Mesenchymal stem cell (in vitro differentiated cells and primary cell): ENCODE measurements around the gene RAET1E.

ENCODE experiments used
- DNase-seq: peaks from one replicate; pipeline ENCODE4 v3.0.0-alpha.2; 2013
- H2AFZ ChIP-seq: one replicate; pipeline ENCODE4 v1.6.1; 2013; ENCODE audit warnings: low read depth, mild to moderate bottlenecking, control low read depth, inconsistent platforms, low read length, moderate library complexity
- H2AK5ac ChIP-seq: 2 replicates; pipeline ENCODE4 v1.6.1; 2013; ENCODE audit warnings: low read length, moderate library complexity, mild to moderate bottlenecking, inconsistent platforms; ENCODE audit not compliant: severe bottlenecking
- H2BK120ac ChIP-seq: one replicate; pipeline ENCODE4 v1.6.1; 2013; ENCODE audit warnings: low read depth, mild to moderate bottlenecking, inconsistent platforms, low read length, moderate library complexity
- H2BK12ac ChIP-seq, 2 experiments: one replicate each; pipeline ENCODE4 v1.6.1; 2013; ENCODE audit warnings: inconsistent platforms in 2 of 2, low read length in 2 of 2, mild to moderate bottlenecking in 2 of 2, moderate library complexity in 2 of 2, control low read depth in 1 of 2
- H2BK15ac ChIP-seq: one replicate; pipeline ENCODE4 v1.6.1; 2013; ENCODE audit warnings: mild to moderate bottlenecking, low read depth, inconsistent platforms; ENCODE audit not compliant: poor library complexity, severe bottlenecking
- H2BK5ac ChIP-seq: 2 replicates; pipeline ENCODE4 v1.6.1; 2013; ENCODE audit warnings: low read depth, mild to moderate bottlenecking, low read length, control low read depth, inconsistent platforms; ENCODE audit not compliant: poor library complexity, severe bottlenecking
- H3K14ac ChIP-seq, 2 experiments: one replicate each; pipeline ENCODE4 v1.6.1; 2013; ENCODE audit warnings: inconsistent platforms in 2 of 2, low read length in 2 of 2, control low read depth in 1 of 2, mild to moderate bottlenecking in 1 of 2, moderate library complexity in 1 of 2
- H3K18ac ChIP-seq, 2 experiments: one replicate each; pipeline ENCODE4 v1.6.1; 2013; ENCODE audit warnings: inconsistent platforms in 2 of 2, low read length in 2 of 2, control low read depth in 1 of 2, low read depth in 1 of 2, mild to moderate bottlenecking in 1 of 2
- H3K23ac ChIP-seq, 2 experiments: one replicate each; pipeline ENCODE4 v1.6.1; 2013; ENCODE audit warnings: inconsistent platforms in 2 of 2, low read length in 2 of 2, mild to moderate bottlenecking in 2 of 2, moderate library complexity in 2 of 2, control low read depth in 1 of 2
- H3K27ac ChIP-seq: 2 replicates; pipeline ENCODE4 v1.5.1; 2013; ENCODE audit warnings: mild to moderate bottlenecking, moderate library complexity, low read length, control low read depth, inconsistent platforms; ENCODE audit not compliant: poor library complexity, severe bottlenecking
- H3K27me3 ChIP-seq, 2 experiments: 2 replicates each; pipeline versions ENCODE4 v1.6.1 to v1.7.0; 2013; ENCODE audit warnings: low read length in 2 of 2, mild to moderate bottlenecking in 2 of 2, moderate library complexity in 2 of 2, control low read depth in 1 of 2, inconsistent platforms in 1 of 2; ENCODE audit not compliant: control insufficient read depth in 1 of 2, insufficient read depth in 1 of 2
- H3K36me3 ChIP-seq, 2 experiments: 2 replicates each; pipeline versions ENCODE4 v1.6.1 to v1.7.0; 2013; ENCODE audit warnings: low read length in 2 of 2, control low read depth in 1 of 2, inconsistent platforms in 1 of 2, low read depth in 1 of 2, mild to moderate bottlenecking in 1 of 2; ENCODE audit not compliant: insufficient read depth in 2 of 2, control insufficient read depth in 1 of 2
- H3K4ac ChIP-seq, 2 experiments: one replicate each; pipeline ENCODE4 v1.6.1; 2013; ENCODE audit warnings: inconsistent platforms in 2 of 2, low read length in 2 of 2, mild to moderate bottlenecking in 2 of 2, moderate library complexity in 2 of 2, control low read depth in 1 of 2, low read depth in 1 of 2
- H3K4me1 ChIP-seq: 2 replicates; pipeline ENCODE4 v1.6.1; 2013; ENCODE audit warnings: low read depth, low read length, control low read depth; ENCODE audit not compliant: control insufficient read depth, insufficient read depth
- H3K4me2 ChIP-seq: 2 replicates; pipeline ENCODE4 v1.6.1; 2013; ENCODE audit warnings: low read length, mild to moderate bottlenecking, inconsistent platforms; ENCODE audit not compliant: poor library complexity, severe bottlenecking
- H3K4me3 ChIP-seq, 2 experiments: 2 replicates each; pipeline versions ENCODE4 v1.5.1 to v1.7.0; 2013; ENCODE audit warnings: low read length in 2 of 2, mild to moderate bottlenecking in 2 of 2, control low read depth in 1 of 2, low read depth in 1 of 2; ENCODE audit not compliant: insufficient read depth in 1 of 2
- H3K79me1 ChIP-seq: replicated peaks from 2 replicates; pipeline ENCODE4 v1.6.1; 2013; ENCODE audit warnings: mild to moderate bottlenecking, control low read depth, low read length, inconsistent platforms; ENCODE audit not compliant: poor library complexity, severe bottlenecking
- H3K9ac ChIP-seq: 2 replicates; pipeline ENCODE4 v1.7.0; 2013; ENCODE audit warnings: mild to moderate bottlenecking, low read length, moderate library complexity
- H3K9me3 ChIP-seq: 2 replicates; pipeline ENCODE4 v1.7.0; 2013; ENCODE audit warnings: mild to moderate bottlenecking, low read length; ENCODE audit not compliant: control insufficient read depth
- H4K8ac ChIP-seq: one replicate; pipeline ENCODE4 v1.6.1; 2013; ENCODE audit warnings: inconsistent platforms, mild to moderate bottlenecking, low read length, moderate library complexity
- H4K91ac ChIP-seq: one replicate; pipeline ENCODE4 v1.6.1; 2013; ENCODE audit warnings: mild to moderate bottlenecking, low read length, inconsistent platforms
- WGBS: methylation state at CpG from one replicate; pipeline ENCODE4 v1.1.7; 2013; ENCODE audit warnings: mixed read lengths; 5-methylcytosine and 5-hydroxymethylcytosine counted together

The RAET1E gene

GRCh38 chr6:149897015-149897697, 757 bp downstream of the RAET1E start:
- peak overlapping the region; percentile 81 for H4K8ac ChIP-seq
- H3K27me3 ChIP-seq, result peaks cover 0 to 13% of the 10 kb centered on the region in 2 experiments
- peak overlapping the region; percentile 67 to 88 for H3K18ac ChIP-seq
- peak overlapping the region; percentile 89 for H3K9ac ChIP-seq
- peaks cover 4% of the 10 kb centered on the region for H3K4me1 ChIP-seq
- peak overlapping the region; percentile 62 to 92 for H2BK12ac ChIP-seq
- no peaks in the 10 kb centered on the region for H3K9me3 ChIP-seq
- no peak overlapping the region for H3K4me2 ChIP-seq
- peak overlapping the region; percentile 67 for H2BK120ac ChIP-seq
- no peak overlapping the region for H2AK5ac ChIP-seq
- no peak overlapping the region for H2BK5ac ChIP-seq
- H3K27ac ChIP-seq, result no peak overlapping the region
- H3K4me3 ChIP-seq, result peak overlapping the region in 1 of 2 experiments; percentile 74
- peak; percentile 74 for DNase-seq
- 66% methylated on average over 9 of the region's 13 CpGs for WGBS
- H3K36me3 ChIP-seq, result no peaks in the 10 kb centered on the region
- H3K4ac ChIP-seq, result peak overlapping the region in 1 of 2 experiments; percentile 9
- peak overlapping the region; percentile 91 for H2BK15ac ChIP-seq
- peak overlapping the region; percentile 64 for H4K91ac ChIP-seq
- H3K14ac ChIP-seq, result no peak overlapping the region
- H3K79me1 ChIP-seq, result no peaks in the 10 kb centered on the region
- H2AFZ ChIP-seq, result no peak overlapping the region
- H3K23ac ChIP-seq, result no peak overlapping the region

DNA sequence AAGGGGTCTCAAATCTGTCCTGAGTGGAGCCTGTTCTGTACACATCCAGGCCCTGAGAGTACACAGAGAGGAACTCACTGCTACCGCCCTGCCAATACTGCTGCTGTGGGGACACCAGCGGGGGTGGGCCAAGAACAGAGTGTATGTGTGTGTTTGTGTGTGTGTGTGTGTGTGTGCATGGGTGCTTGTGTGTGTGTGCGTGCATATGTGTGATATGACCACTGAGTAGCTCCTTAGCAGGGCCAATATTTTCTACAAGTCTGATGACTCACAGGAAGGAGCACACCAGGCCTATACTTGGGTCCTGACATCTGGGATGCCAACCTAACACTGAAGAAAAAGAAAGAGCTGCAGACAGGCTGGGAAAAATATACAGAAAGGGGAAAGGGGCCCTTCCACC, 1.4 kb downstream of the RAET1E start:
- H3K4ac ChIP-seq, result peak overlapping the region; percentile 48 to 52
- H3K4me2 ChIP-seq, result no peak overlapping the region
- H3K27ac ChIP-seq, result no peak overlapping the region
- peak overlapping the region; percentile 72 to 88 for H3K18ac ChIP-seq
- H3K4me1 ChIP-seq, result peaks cover 4% of the 10 kb centered on the region
- no peaks in the 10 kb centered on the region for H3K79me1 ChIP-seq
- no peaks in the 10 kb centered on the region for H3K9me3 ChIP-seq
- peak; percentile 73 for DNase-seq
- no peak overlapping the region for H2BK5ac ChIP-seq
- H3K36me3 ChIP-seq, result no peaks in the 10 kb centered on the region
- no peak overlapping the region for H2BK15ac ChIP-seq
- no peak overlapping the region for H3K23ac ChIP-seq
- H3K9ac ChIP-seq, result peak overlapping the region; percentile 89
- peaks cover 0 to 12% of the 10 kb centered on the region in 2 experiments for H3K27me3 ChIP-seq
- H3K14ac ChIP-seq, result peak overlapping the region in 1 of 2 experiments; percentile 3
- H3K4me3 ChIP-seq, result peak overlapping the region in 1 of 2 experiments; percentile 74
- peak overlapping the region; percentile 54 for H4K8ac ChIP-seq
- no peak overlapping the region for H2AFZ ChIP-seq
- H2BK12ac ChIP-seq, result peak overlapping the region in 1 of 2 experiments; percentile 55
- no peak overlapping the region for H2AK5ac ChIP-seq
- peak overlapping the region; percentile 44 for H4K91ac ChIP-seq
- WGBS, result 85% methylated on average over 3 of the region's 3 CpGs
- H2BK120ac ChIP-seq, result no peak overlapping the region

DNA sequence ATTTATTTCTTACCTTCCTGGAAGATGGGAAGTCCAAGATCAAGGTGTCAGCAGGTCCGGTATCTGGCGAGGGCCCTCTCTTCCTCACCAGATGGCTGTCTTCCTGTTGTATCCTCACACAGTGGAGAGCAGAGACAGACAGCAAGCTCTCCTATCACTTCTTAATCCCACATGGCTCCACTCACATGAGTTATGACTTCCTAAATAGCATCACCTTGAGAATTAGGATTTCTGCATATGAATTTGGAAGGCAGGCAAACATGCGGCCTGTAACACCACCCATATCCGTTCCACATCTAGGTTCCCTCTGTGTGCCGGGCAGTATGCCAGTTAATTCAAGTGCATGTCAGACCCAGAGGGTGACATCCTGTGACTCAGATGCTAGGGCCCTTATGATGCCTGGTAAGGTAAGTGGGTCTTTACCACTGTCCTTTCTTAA, 2.1 kb downstream of the RAET1E start:
- H3K79me1 ChIP-seq, result no peaks in the 10 kb centered on the region
- peak overlapping the region; percentile 49 to 88 for H3K18ac ChIP-seq
- H2BK12ac ChIP-seq, result peak overlapping the region; percentile 55 to 62
- H3K4me2 ChIP-seq, result no peak overlapping the region
- no peak overlapping the region for H2BK5ac ChIP-seq
- H3K9ac ChIP-seq, result peak overlapping the region; percentile 89
- peak overlapping the region; percentile 54 for H4K8ac ChIP-seq
- no peaks in the 10 kb centered on the region for H3K36me3 ChIP-seq
- H3K9me3 ChIP-seq, result no peaks in the 10 kb centered on the region
- H3K27ac ChIP-seq, result no peak overlapping the region
- DNase-seq, result peak; percentile 78
- peak overlapping the region; percentile 86 for H2BK120ac ChIP-seq
- WGBS, result 28% methylated on average over 5 of the region's 5 CpGs
- peak overlapping the region; percentile 34 for H2AFZ ChIP-seq
- H3K23ac ChIP-seq, result peak overlapping the region in 1 of 2 experiments; percentile 66
- no peak overlapping the region for H4K91ac ChIP-seq
- no peak overlapping the region for H2AK5ac ChIP-seq
- H3K14ac ChIP-seq, result no peak overlapping the region
- peak overlapping the region in 1 of 2 experiments; percentile 89 for H3K4ac ChIP-seq
- peaks cover 4% of the 10 kb centered on the region for H3K4me1 ChIP-seq
- peaks cover 0 to 7% of the 10 kb centered on the region in 2 experiments for H3K27me3 ChIP-seq
- H3K4me3 ChIP-seq, result peak overlapping the region in 1 of 2 experiments; percentile 55
- no peak overlapping the region for H2BK15ac ChIP-seq

GRCh38 chr6:149895048-149895590, 2.8 kb downstream of the RAET1E start:
- H4K91ac ChIP-seq, result peak overlapping the region; percentile 73
- no peak overlapping the region for H2BK5ac ChIP-seq
- H3K4me1 ChIP-seq, result peaks cover 4% of the 10 kb centered on the region
- H3K18ac ChIP-seq, result peak overlapping the region; percentile 61 to 85
- peak overlapping the region; percentile 72 for H3K9ac ChIP-seq
- no peaks in the 10 kb centered on the region for H3K9me3 ChIP-seq
- peak; percentile 90 for DNase-seq
- H2BK120ac ChIP-seq, result peak overlapping the region; percentile 27
- H3K27ac ChIP-seq, result no peak overlapping the region
- no peak overlapping the region for H3K14ac ChIP-seq
- no peak overlapping the region for H2BK15ac ChIP-seq
- 26% methylated on average over 7 of the region's 7 CpGs for WGBS
- H3K4me3 ChIP-seq, result peak overlapping the region in 1 of 2 experiments; percentile 35
- no peak overlapping the region for H3K4me2 ChIP-seq
- no peak overlapping the region for H2AFZ ChIP-seq
- H2BK12ac ChIP-seq, result peak overlapping the region; percentile 71 to 85
- no peaks in the 10 kb centered on the region for H3K79me1 ChIP-seq
- H2AK5ac ChIP-seq, result no peak overlapping the region
- H3K23ac ChIP-seq, result no peak overlapping the region
- H3K4ac ChIP-seq, result peak overlapping the region; percentile 47 to 50
- no peaks in the 10 kb centered on the region for H3K36me3 ChIP-seq
- peaks cover 0 to 8% of the 10 kb centered on the region in 2 experiments for H3K27me3 ChIP-seq
- H4K8ac ChIP-seq, result peak overlapping the region; percentile 67
